ENCODE measurements around the gene PSD4.

GRCh38 chr2:113131352-113132185, 42.2 kb upstream of the PSD4 start:
- TF ChIP-seq, protein P1, sequence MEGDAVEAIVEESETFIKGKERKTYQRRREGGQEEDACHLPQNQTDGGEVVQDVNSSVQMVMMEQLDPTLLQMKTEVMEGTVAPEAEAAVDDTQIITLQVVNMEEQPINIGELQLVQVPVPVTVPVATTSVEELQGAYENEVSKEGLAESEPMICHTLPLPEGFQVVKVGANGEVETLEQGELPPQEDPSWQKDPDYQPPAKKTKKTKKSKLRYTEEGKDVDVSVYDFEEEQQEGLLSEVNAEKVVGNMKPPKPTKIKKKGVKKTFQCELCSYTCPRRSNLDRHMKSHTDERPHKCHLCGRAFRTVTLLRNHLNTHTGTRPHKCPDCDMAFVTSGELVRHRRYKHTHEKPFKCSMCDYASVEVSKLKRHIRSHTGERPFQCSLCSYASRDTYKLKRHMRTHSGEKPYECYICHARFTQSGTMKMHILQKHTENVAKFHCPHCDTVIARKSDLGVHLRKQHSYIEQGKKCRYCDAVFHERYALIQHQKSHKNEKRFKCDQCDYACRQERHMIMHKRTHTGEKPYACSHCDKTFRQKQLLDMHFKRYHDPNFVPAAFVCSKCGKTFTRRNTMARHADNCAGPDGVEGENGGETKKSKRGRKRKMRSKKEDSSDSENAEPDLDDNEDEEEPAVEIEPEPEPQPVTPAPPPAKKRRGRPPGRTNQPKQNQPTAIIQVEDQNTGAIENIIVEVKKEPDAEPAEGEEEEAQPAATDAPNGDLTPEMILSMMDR (IDR thresholded peaks at IDR 0.05; ENCODE audit: low read length): no peak
- no peak for TF ChIP-seq EZH2phosphoT487 (IDR thresholded peaks at IDR 0.05; ENCODE audit: low read length)
- TF ChIP-seq EZH2 (optimal IDR thresholded peaks at IDR 0.05; ENCODE audit: low read depth, low read length): no peak
